ENCODE data around the gene SRL.

SRL gene

GRCh38 chr16:4265676-4266075 is 23.8 kb upstream of the SRL start:
- Histone ChIP-seq H3K9me2 (replicated peaks; ENCODE audit: low read depth, low read length) (no peaks in the 10 kb centered on the region), H3F3A (ENCODE audit: low read depth) (no peaks in the 10 kb centered on the region), H3K9me3 (ENCODE audit: insufficient read depth, low read depth, low read length) (no peaks in the 10 kb centered on the region), H3K79me2 (ENCODE audit: insufficient read depth, low read length) (peaks cover 43% of the 10 kb centered on the region), H4K20me1 (ENCODE audit: insufficient read depth, low read length, poor library complexity, severe bottlenecking) (peaks cover 3% of the 10 kb centered on the region), H3K4me2 (ENCODE audit: low read depth, low read length, poor library complexity, severe bottlenecking) (no peak overlapping the region), H3K4me1 (ENCODE audit: insufficient read depth, low read length, poor library complexity, severe bottlenecking) (no peaks in the 10 kb centered on the region), H2AFZ (ENCODE audit: low read length) (no peak overlapping the region), H3K4me3 (ENCODE audit: low read length, poor library complexity, severe bottlenecking) (no peak overlapping the region), H3K9ac (ENCODE audit: low read depth, low read length, poor library complexity, severe bottlenecking) (no peak overlapping the region), H3K27me3 (ENCODE audit: insufficient read depth, low read length, poor library complexity, severe bottlenecking) (no peaks in the 10 kb centered on the region), H3K36me3 (ENCODE audit: insufficient read depth, low read length) (peaks cover 8% of the 10 kb centered on the region; the same call in 1 of the 2 replicates)
- no peak for TF ChIP-seq EZH2phosphoT487 (IDR thresholded peaks at IDR 0.05; ENCODE audit: borderline replicate concordance)
- TF ChIP-seq CTCF (conservative IDR thresholded peaks at IDR 0.05; ENCODE audit: low read length) = no peak

DNA sequence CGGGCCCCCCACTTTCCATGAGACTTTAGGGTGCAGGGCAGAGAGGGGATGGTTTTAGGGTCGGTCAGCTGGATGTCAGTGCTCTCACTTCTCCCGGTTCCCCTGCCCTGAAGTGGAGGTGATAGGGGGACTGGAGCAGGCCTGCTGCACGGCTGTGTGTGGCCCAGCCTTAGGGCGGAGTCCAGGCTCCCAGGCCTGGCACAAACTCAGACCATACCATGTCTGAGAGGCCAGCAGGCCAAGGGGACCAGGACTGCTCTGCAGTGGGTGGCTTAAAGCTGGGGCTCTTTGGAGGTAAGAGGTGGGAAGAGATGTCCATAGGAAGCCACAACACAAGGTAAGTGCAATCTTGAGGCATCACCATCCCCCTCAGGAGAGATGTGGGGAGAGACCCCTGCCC is 22.7 kb upstream of the SRL start:
- Histone ChIP-seq H3K36me3 (ENCODE audit: insufficient read depth, low read length) (peaks cover 8% of the 10 kb centered on the region; the same call in 1 of the 2 replicates), H2AFZ (ENCODE audit: low read length) (no peak overlapping the region), H3K79me2 (ENCODE audit: insufficient read depth, low read length) (peaks cover 32% of the 10 kb centered on the region; the same call in 1 of the 2 replicates), H3K9ac (ENCODE audit: low read depth, low read length, poor library complexity, severe bottlenecking) (no peak overlapping the region), H3K4me3 (ENCODE audit: low read length, poor library complexity, severe bottlenecking) (no peak overlapping the region), H3K9me2 (replicated peaks; ENCODE audit: low read depth, low read length) (no peaks in the 10 kb centered on the region), H3K9me3 (ENCODE audit: insufficient read depth, low read depth, low read length) (no peaks in the 10 kb centered on the region), H3K4me2 (ENCODE audit: low read depth, low read length, poor library complexity, severe bottlenecking) (no peak overlapping the region), H3K4me1 (ENCODE audit: insufficient read depth, low read length, poor library complexity, severe bottlenecking) (no peaks in the 10 kb centered on the region), H4K20me1 (ENCODE audit: insufficient read depth, low read length, poor library complexity, severe bottlenecking) (peaks cover 3% of the 10 kb centered on the region), H3F3A (ENCODE audit: low read depth) (no peaks in the 10 kb centered on the region), H3K27me3 (ENCODE audit: insufficient read depth, low read length, poor library complexity, severe bottlenecking) (no peaks in the 10 kb centered on the region)
- TF ChIP-seq CTCF (conservative IDR thresholded peaks at IDR 0.05; ENCODE audit: low read length) (no peak), EZH2phosphoT487 (IDR thresholded peaks at IDR 0.05; ENCODE audit: borderline replicate concordance) (no peak)

GRCh38 chr16:4263504-4264436 is 21.9 kb upstream of the SRL start:
- Histone ChIP-seq H4K20me1 (ENCODE audit: insufficient read depth, low read length, poor library complexity, severe bottlenecking) (peaks cover 3% of the 10 kb centered on the region), H3K27me3 (ENCODE audit: insufficient read depth, low read length, poor library complexity, severe bottlenecking) (no peaks in the 10 kb centered on the region), H3K79me2 (ENCODE audit: insufficient read depth, low read length) (peaks cover 25% of the 10 kb centered on the region; the same call in 1 of the 2 replicates), H3K4me3 (ENCODE audit: low read length, poor library complexity, severe bottlenecking) (no peak overlapping the region), H3K9me3 (ENCODE audit: insufficient read depth, low read depth, low read length) (no peaks in the 10 kb centered on the region), H3F3A (ENCODE audit: low read depth) (no peaks in the 10 kb centered on the region), H3K36me3 (ENCODE audit: insufficient read depth, low read length) (peaks cover 8% of the 10 kb centered on the region; the same call in 1 of the 2 replicates), H3K4me2 (ENCODE audit: low read depth, low read length, poor library complexity, severe bottlenecking) (no peak overlapping the region), H3K4me1 (ENCODE audit: insufficient read depth, low read length, poor library complexity, severe bottlenecking) (no peaks in the 10 kb centered on the region), H3K9ac (ENCODE audit: low read depth, low read length, poor library complexity, severe bottlenecking) (no peak overlapping the region), H3K9me2 (replicated peaks; ENCODE audit: low read depth, low read length) (no peaks in the 10 kb centered on the region), H2AFZ (ENCODE audit: low read length) (no peak overlapping the region)
- TF ChIP-seq EZH2phosphoT487 (IDR thresholded peaks at IDR 0.05; ENCODE audit: borderline replicate concordance) = no peak
- TF ChIP-seq CTCF (conservative IDR thresholded peaks at IDR 0.05; ENCODE audit: low read length) = no peak
